Measurements from ENCODE around the gene CRYBA2. TPM values are rescaled to one million over a fixed set of nuclear protein-coding genes. Genes with fewer than 3 reads are reported as not detected.

CRYBA2 gene
- total and polyA plus RNA-seq, 2 of the 8 experiments (the other 6 are each of a cell fraction or from before 2014, with no cell fraction given): not detected

DNA sequence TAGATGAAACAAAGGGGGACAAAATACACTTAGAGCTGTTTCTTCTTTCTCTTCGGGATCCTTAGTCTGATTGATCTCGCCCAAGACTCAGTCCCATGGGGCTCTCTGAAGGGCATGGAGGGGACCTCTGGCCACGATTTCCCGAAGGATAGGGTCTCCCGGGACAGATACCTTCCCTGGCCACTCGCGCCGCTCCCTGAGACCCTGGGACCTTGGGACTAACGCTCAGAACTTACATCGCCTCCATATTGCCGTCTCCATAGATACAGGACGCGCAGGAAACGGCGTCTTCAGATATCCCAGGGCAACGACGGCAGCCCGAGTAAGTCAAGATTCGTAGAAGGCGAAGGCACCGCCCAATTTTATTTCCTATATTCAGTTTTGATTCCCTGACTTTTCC is 48.0 kb upstream of the CRYBA2 start, which contains the start of gene CFAP65 (continued):
- TF ChIP-seq RFX5 (IDR thresholded peaks at IDR 0.05; ENCODE audit: borderline replicate concordance, low read depth, low read length) (no peak), HDAC2 (IDR thresholded peaks at IDR 0.05; ENCODE audit: borderline replicate concordance in 1 of 2, low read depth in 2 of 2, low read length in 2 of 2) (peak in 1 of 2 experiments; percentile 87; a peak in 1 of 4 replicates), MAX (IDR thresholded peaks at IDR 0.05) (no peak), CHD2 (IDR thresholded peaks at IDR 0.05; ENCODE audit: low read length) (no peak), SAP30 (IDR thresholded peaks at IDR 0.05; ENCODE audit: insufficient read depth, insufficient replicate concordance, low read length) (no peak), EGR1 (IDR thresholded peaks at IDR 0.05; ENCODE audit: borderline replicate concordance, low read depth, low read length) (no peak), EP300 (IDR thresholded peaks at IDR 0.05; ENCODE audit: borderline replicate concordance in 1 of 2, low read depth in 2 of 2, low read length in 2 of 2) (no peak), RBBP5 (IDR thresholded peaks at IDR 0.05; ENCODE audit: borderline replicate concordance, low read depth, low read length) (no peak), RNF2 (IDR thresholded peaks at IDR 0.05; ENCODE audit: borderline replicate concordance, low read depth, low read length, missing control alignments, poor library complexity, severe bottlenecking) (no peak), E2F6 (IDR thresholded peaks at IDR 0.05) (no peak), CBX5 (IDR thresholded peaks at IDR 0.05; ENCODE audit: low read depth, low read length) (no peak), SIX5 (IDR thresholded peaks at IDR 0.05; ENCODE audit: low read depth, low read length) (0 out of 2 replicates have a peak, but pooled peaks have one; percentile 17), ASH2L (IDR thresholded peaks at IDR 0.05; ENCODE audit: low read length) (no peak), SP1 (IDR thresholded peaks at IDR 0.05; ENCODE audit: low read depth, low read length) (0 out of 2 replicates have a peak, but pooled peaks have one; percentile 42), TCF12 (IDR thresholded peaks at IDR 0.05; ENCODE audit: low read depth, low read length) (no peak), CEBPB (IDR thresholded peaks at IDR 0.05; ENCODE audit: low read depth, low read length) (no peak), CHD1 (IDR thresholded peaks at IDR 0.05; ENCODE audit: low read depth, low read length) (no peak), JUN (IDR thresholded peaks at IDR 0.05; ENCODE audit: low read depth, low read length) (no peak), POLR2AphosphoS5 (IDR thresholded peaks at IDR 0.05; ENCODE audit: low read depth, low read length) (no peak), POLR2A (IDR thresholded peaks at IDR 0.05; ENCODE audit: control extremely low read depth in 1 of 2, low read depth in 2 of 2, low read length in 2 of 2) (no peak), SP2 (IDR thresholded peaks at IDR 0.05; ENCODE audit: low read length) (no peak), GABPA (IDR thresholded peaks at IDR 0.05; ENCODE audit: borderline replicate concordance, insufficient read depth, low read length) (no peak), SIN3A (conservative IDR thresholded peaks at IDR 0.05 in 1 of 2, IDR thresholded peaks at IDR 0.05 in 1 of 2; ENCODE audit: low read depth in 1 of 2, low read length in 2 of 2) (peak; percentile 100), TAF1 (IDR thresholded peaks at IDR 0.05; ENCODE audit: low read depth, low read length) (no peak), RXRA (IDR thresholded peaks at IDR 0.05; ENCODE audit: insufficient read depth, low read depth, low read length) (no peak), SP4 (IDR thresholded peaks at IDR 0.05; ENCODE audit: low read length) (no peak)
